Esophagus (tissue), 2 donors: ENCODE data around the gene NPM3. TPM values are rescaled to one million over a fixed set of nuclear protein-coding genes. Genes with fewer than 3 reads are reported as not detected.

Experiments used
- H3K27ac ChIP-seq, 2 donors: one replicate each; pipeline ENCODE4 v1.5.1; 2013; ENCODE audit warnings: low read depth in 2 of 2, mild to moderate bottlenecking in 2 of 2, inconsistent platforms in 1 of 2, low read length in 1 of 2, moderate library complexity in 1 of 2
- H3K27me3 ChIP-seq, 2 donors: one replicate each; pipeline ENCODE4 v1.6.1; 2013; ENCODE audit warnings: low read length in 2 of 2, control low read depth in 1 of 2, mild to moderate bottlenecking in 1 of 2; ENCODE audit not compliant: insufficient read depth in 2 of 2, control insufficient read depth in 1 of 2
- H3K36me3 ChIP-seq, 2 donors: one replicate each; pipeline ENCODE4 v1.6.1; 2013; ENCODE audit warnings: low read length in 1 of 2; ENCODE audit not compliant: control insufficient read depth in 2 of 2, insufficient read depth in 2 of 2
- H3K4me1 ChIP-seq, 2 donors: one replicate each; pipeline ENCODE4 v1.6.1; 2013; ENCODE audit warnings: low read length in 1 of 2; ENCODE audit not compliant: control insufficient read depth in 2 of 2, insufficient read depth in 2 of 2
- H3K4me3 ChIP-seq, 2 donors: one replicate each; pipeline ENCODE4 v1.5.1; 2013; ENCODE audit warnings: low read length in 2 of 2, mild to moderate bottlenecking in 2 of 2, low read depth in 1 of 2, moderate library complexity in 1 of 2
- H3K9me3 ChIP-seq, 2 donors: one replicate each; pipeline ENCODE4 v1.6.1; 2013; ENCODE audit warnings: mild to moderate bottlenecking in 2 of 2, low read depth in 1 of 2, low read length in 1 of 2, moderate library complexity in 1 of 2; ENCODE audit not compliant: control insufficient read depth in 2 of 2, insufficient read depth in 1 of 2
- WGBS, 2 donors: extraction: QIAGEN DNeasy Blood & Tissue Kit; methylation state at CpG; one replicate each; pipeline ENCODE4 v1.1.7; 2013; 5-methylcytosine and 5-hydroxymethylcytosine counted together
- polyA plus RNA-seq, 2 donors: library from polyadenylated mRNA; stranded (reverse); fragments of 200-250 nt; gene quantifications; one replicate each; pipeline ENCODE4 v1.2.3, GENCODE V29; 2013
- donor health status: healthy with polysubstance abuse.
- donor health status: Bipolar disorder and iron deficiency.

The NPM3 gene
- polyA plus RNA-seq, 2 donors: 13.3 to 39.2 TPM

- Histone ChIP-seq H3K36me3 (no peaks in the 10 kb centered on the region), H3K4me1 (peaks cover 0 to 10% of the 10 kb centered on the region in 2 donors), H3K27me3 (no peaks in the 10 kb centered on the region), H3K4me3 (no peak overlapping the region), H3K9me3 (no peaks in the 10 kb centered on the region), H3K27ac (no peak overlapping the region)
- 93 to 98% methylated on average over 5 of the region's 5 CpGs for WGBS, 2 donors
Measured at GRCh38 chr10:101826852-101827434, 43.7 kb upstream of the NPM3 start.

GRCh38 chr10:101824736-101825135, 41.5 kb upstream of the NPM3 start:
- Histone ChIP-seq H3K27me3 (no peaks in the 10 kb centered on the region), H3K27ac (no peak overlapping the region), H3K4me1 (peaks cover 0 to under 1% of the 10 kb centered on the region in 2 donors), H3K36me3 (no peaks in the 10 kb centered on the region), H3K9me3 (no peaks in the 10 kb centered on the region), H3K4me3 (no peak overlapping the region)
- 84 to 91% methylated on average over 2 of the region's 2 CpGs for WGBS, 2 donors

GRCh38 chr10:101818872-101819633, 35.8 kb upstream of the NPM3 start:
- Histone ChIP-seq H3K27ac (peak overlapping the region; percentile 94 to 95), H3K27me3 (no peaks in the 10 kb centered on the region), H3K36me3 (no peaks in the 10 kb centered on the region), H3K4me1 (no peaks in the 10 kb centered on the region), H3K9me3 (no peaks in the 10 kb centered on the region), H3K4me3 (peak overlapping the region; percentile 34 to 53)
- 20 to 23% methylated on average over 14 of the region's 14 CpGs for WGBS, 2 donors

- Histone ChIP-seq H3K9me3 (no peaks in the 10 kb centered on the region), H3K36me3 (no peaks in the 10 kb centered on the region), H3K4me3 (peak within 1 kb of the TSS; percentile 85 to 90), H3K27me3 (no peaks in the 10 kb centered on the region), H3K27ac (peak within 1 kb of the TSS; percentile 95 to 96), H3K4me1 (no peaks in the 10 kb centered on the region)
- WGBS, 2 donors: 0% methylated on average over 43 to 47 of the region's 47 CpGs
Measured at GRCh38 chr10:101818119-101818871, 35.0 kb upstream of the NPM3 start, which contains the start of gene OGA. OGA (minus strand) TSS chr10:101818444; CDS start chr10:101818022, 422 bp downstream.

DNA sequence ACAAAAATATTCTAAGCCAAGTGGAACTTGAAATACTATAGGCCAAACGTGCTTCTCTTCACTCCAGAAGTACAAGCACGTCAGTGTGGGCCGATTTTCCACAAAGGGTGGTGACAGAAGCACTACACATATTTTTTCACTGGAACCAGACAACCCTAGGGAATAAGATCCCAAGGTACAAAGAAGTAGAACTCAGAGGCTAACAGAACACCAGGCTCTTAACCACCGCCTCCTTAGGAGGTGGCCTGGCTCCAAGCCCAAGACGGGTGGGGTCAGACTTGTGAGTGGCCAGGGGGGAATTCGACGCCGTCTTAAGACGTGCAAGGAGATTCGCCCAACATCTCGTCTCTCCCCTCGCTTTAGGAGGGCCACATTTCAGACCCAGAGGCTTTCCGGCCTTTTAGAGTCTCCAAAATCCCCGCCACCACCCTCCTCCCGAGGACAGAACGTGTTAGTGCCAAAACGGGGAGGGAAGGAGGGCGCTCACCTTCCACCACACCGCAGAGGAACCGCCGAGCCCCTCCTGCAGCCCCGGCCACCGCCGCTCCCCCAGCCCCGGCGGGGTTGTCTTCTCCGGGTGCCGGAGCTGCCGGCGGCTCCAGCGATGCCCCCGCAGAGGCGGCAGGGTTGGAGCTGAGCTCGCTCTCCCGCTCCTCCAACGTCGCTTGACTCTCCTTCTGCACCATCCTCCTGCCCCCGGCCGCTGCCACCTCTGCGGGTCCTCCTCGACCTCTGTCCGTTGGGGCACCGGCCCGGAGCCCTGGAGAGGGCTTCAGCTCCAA, 34.3 kb upstream of the NPM3 start:
- Histone ChIP-seq H3K4me1 (no peaks in the 10 kb centered on the region), H3K4me3 (peak overlapping the region; percentile 85 to 90), H3K27ac (peak overlapping the region; percentile 95 to 96), H3K9me3 (no peaks in the 10 kb centered on the region), H3K27me3 (no peaks in the 10 kb centered on the region), H3K36me3 (peaks cover under 1 to 2% of the 10 kb centered on the region in 2 donors)
- WGBS, 2 donors: 0% methylated on average over 42 to 44 of the region's 44 CpGs

- no peaks in the 10 kb centered on the region for H3K4me1 ChIP-seq
- peaks cover 2 to 4% of the 10 kb centered on the region in 2 donors for H3K36me3 ChIP-seq
- no peaks in the 10 kb centered on the region for H3K9me3 ChIP-seq
- H3K27ac ChIP-seq: peak overlapping the region; percentile 95 to 96
- peak overlapping the region; percentile 85 to 90 for H3K4me3 ChIP-seq
- WGBS, 2 donors: 0% methylated on average over 14 of the region's 14 CpGs
- no peaks in the 10 kb centered on the region for H3K27me3 ChIP-seq
Measured at GRCh38 chr10:101816913-101817336, 33.7 kb upstream of the NPM3 start.

DNA sequence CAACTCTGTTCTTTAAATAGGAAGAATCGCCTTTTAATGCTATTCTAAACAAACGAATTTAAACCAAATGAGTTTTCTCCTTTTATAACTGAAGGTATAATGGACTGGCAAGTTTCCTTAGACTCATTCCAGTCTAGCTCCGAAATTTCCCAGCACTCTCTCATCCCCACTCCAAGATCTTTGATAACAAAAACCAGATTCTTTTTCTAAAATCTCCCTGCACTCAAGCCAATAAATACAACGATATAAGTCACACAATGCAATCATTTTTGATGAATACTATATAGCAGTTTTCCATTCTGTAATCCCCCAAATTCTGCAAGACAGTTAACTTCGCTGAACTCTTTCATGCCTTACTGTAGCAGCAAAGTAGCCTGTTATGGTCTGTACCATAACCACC, 33.1 kb upstream of the NPM3 start:
- WGBS, 2 donors: 1 to 2% methylated on average over 5 of the region's 5 CpGs

GRCh38 chr10:101814466-101815071, 31.3 kb upstream of the NPM3 start:
- Histone ChIP-seq H3K27ac (no peak overlapping the region), H3K4me1 (no peaks in the 10 kb centered on the region)

More for the DNA sequence above, 33.1 kb upstream of the NPM3 start:
- Histone ChIP-seq H3K4me1 (no peaks in the 10 kb centered on the region), H3K9me3 (no peaks in the 10 kb centered on the region), H3K27ac (no peak overlapping the region), H3K27me3 (no peaks in the 10 kb centered on the region), H3K36me3 (peaks cover 2 to 4% of the 10 kb centered on the region in 2 donors), H3K4me3 (peak overlapping the region; percentile 53 to 90)

More at GRCh38 chr10:101814466-101815071, 31.3 kb upstream of the NPM3 start:
- H3K4me3 ChIP-seq: peak overlapping the region in 1 of 2 donors; percentile 90
- H3K27me3 ChIP-seq: no peaks in the 10 kb centered on the region
- 72 to 75% methylated on average over 8 of the region's 8 CpGs for WGBS, 2 donors
- H3K36me3 ChIP-seq: peaks cover 2 to 4% of the 10 kb centered on the region in 2 donors
- H3K9me3 ChIP-seq: no peaks in the 10 kb centered on the region
